DMS79 (cell line): Measurements from ENCODE around the gene ANKS1B.
"Not testable (repeated sequence)": the region's sequence is repeated elsewhere in the genome, so short reads cannot be mapped to it uniquely, and the experiment has no call there.

ENCODE experiments used
- DNase-seq: peaks from one replicate; lab custom pipeline; 2025; lab: John Stamatoyannopoulos, UW

Gene ANKS1B

DNA sequence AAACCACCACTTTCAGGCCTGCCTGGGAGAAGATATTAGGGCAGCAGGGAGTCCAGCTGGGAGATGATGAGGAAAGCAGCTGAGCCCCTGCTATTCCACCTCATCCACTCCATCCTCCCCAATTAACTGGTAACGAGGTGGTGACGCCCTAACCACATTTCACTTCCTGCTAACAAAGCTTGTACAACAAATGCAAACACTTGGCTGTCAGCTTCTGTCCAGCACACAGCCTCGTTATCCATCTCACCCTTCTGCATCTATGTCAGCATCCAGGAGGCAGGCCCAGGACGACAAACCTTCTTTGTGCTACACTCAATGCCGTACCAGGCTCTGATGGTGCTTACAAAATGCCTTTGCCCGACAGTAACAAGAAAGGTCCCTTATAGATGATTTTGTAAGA is 1114.2 kb downstream of the ANKS1B start:
- DNase-seq, result no peak

DNA sequence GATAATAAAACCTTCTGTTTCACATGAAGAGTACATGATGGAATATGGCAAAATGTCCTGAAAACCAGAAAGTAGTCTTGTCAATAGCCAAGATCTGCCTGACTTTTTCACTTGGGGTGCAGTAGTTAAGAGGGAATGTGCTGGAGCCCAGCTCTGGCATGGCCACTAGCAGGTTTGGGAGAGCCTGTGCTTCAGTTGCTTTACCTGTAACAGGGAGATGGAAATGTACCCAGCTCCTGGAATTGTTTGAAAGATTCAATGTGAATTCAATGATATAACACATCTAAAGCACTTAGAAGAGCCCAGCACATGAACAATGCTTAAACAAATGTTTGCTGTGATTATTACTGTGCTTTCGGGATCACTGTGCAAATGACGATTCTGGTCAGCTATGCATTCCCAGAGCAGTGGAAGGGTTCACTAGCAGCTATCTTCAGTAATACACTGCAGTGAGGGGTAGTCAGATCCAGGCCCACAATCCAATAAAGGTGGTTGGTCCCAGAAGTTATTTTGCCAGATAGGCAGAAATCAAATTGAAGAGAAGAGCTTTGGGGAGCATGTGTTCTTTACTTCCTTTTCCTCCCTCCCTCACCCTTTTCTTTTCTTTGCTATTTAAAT is 1114.7 kb downstream of the ANKS1B start:
- no peak for DNase-seq

DNA sequence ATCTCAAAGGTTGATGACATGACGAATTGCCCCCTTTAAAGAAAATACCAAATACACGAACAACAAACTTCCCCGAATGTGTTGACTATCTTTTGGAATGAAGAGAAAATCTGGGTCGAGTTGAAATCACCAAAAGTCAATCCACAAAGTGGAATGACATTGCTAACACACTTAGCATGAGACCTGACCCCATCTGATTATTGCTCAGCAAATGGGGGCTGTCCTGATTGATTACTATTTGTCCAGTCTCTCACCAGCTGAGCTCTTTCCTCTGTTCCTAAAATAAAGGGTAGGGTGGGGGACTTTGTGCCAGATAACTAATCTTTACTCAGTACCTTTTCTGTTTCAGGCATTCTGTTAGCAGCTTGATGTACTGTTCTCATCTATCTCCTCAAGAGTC is 1116.2 kb downstream of the ANKS1B start:
- no peak for DNase-seq

GRCh38 chr12:98868076-98868475 is 1116.7 kb downstream of the ANKS1B start:
- DNase-seq, result no peak

DNA sequence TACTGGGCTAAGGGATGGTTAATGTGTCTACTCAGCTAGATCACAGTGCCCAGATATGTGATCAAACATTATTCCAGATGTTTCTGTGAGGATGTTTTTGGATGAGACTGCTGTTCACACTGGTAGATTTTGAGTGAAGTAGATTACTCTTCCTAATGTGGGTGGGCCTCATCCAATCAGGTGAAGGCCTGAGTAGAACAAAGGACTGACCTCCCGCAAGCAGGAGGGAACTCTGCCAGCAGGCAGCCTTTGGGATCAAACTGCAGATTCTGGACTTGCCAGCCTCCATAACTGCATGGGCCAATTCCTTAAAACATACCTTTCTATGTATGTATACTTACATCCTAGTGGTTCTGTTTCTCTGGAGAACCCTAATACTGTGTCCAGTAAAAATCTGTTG is 1120.4 kb downstream of the ANKS1B start:
- DNase-seq, result no peak

- DNase-seq, result no peak
These were observed 1121.6 kb downstream of the ANKS1B start for GRCh38 chr12:98863167-98863566.

- no peak for DNase-seq
These were observed 1123.5 kb downstream of the ANKS1B start for GRCh38 chr12:98861251-98861650.

DNA sequence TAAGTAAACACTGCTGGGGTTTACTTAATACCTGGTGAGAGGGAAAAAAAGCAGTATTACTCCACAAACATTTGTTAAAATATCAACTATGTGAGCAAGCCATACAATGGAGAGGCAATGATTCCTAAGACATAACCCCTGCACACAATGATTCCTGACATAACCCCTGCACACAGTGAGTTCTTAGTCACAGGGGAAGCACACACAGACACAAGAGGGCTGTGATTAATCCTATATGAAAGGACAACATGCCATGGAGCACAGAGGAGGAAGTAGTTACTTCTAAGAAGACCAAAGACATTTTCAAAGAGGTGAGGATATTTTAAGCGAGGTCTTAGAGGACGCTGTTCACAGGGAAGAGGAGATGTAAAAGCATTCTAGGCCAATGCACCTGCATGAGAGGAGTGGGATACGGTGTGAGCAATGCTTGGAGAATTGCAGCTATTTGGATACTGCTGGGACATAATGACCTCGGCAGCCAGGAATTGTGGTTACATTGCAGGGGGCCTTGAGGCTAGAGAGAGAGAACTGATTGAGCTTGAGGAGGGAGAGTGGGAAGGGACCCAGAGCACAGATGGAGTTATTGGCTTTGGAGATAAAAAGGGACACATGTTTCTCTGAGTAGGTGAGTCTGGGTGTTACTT is 1127.7 kb downstream of the ANKS1B start:
- no peak for DNase-seq

DNA sequence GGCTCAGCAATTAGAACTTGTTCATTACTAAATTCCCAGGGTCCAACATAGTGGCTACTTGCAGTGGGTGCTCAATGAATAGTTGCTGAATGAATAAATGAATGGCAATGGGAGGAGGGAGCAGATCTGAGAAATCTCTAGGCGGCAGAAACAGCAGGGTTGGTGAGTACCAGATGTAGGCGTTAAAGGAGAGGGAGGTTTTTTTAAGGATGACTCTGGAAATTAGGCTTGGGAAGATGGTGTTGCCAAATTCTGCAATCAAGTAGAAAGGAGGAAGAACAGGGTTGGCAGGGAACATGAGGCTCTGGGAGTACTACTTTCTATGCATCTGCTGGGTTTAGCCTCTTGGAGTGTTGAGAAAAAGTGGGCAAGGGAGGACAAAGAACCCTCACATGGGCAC is 1132.6 kb downstream of the ANKS1B start:
- no peak for DNase-seq

GRCh38 chr12:98847242-98847641 is 1137.5 kb downstream of the ANKS1B start:
- no peak for DNase-seq

GRCh38 chr12:98845957-98846356 is 1138.8 kb downstream of the ANKS1B start:
- no peak for DNase-seq

DNA sequence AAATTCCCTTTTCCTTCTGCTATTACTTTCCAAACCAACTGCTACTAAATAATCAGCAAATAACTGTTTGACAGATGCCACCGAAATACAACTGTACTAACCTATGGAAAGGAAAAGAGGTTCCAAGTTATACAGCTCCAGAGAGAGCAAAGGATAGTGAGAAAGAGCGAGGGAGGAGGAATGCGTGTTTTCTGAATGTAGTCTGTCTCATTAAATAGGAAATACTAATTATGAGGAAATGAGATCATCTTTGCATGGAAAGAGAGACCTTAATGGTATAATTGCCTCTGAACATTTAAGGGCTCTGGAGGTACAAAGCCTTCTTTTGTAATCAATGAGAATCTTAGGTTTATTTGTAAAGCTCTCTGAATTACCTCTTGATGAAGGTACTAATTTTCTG is 1144.4 kb downstream of the ANKS1B start:
- DNase-seq, result no peak

GRCh38 chr12:98838231-98838647 is 1146.5 kb downstream of the ANKS1B start:
- no peak for DNase-seq

- not testable (repeated sequence) for DNase-seq
These were observed 1147.5 kb downstream of the ANKS1B start for GRCh38 chr12:98837134-98837752.

DNA sequence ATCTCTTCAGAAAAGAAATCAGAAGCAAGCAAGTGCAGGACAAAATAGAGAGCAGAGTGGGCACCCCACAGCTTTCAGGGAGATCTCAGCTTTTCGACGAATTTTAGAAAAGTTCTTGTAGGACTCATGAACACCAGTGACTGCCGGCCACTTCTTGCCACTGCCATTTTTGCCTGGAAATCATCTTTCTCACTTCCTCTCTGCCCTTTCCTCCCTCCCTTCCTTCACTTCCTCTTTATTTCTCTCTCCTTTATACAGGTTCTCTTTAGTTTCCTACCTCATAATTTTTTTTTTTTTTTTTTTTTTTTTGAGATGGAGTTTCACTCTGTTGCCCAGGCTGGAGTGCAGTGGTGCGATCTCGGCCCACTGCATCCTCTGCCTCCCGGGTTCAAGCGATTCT is 1154.1 kb downstream of the ANKS1B start:
- no peak for DNase-seq

DNA sequence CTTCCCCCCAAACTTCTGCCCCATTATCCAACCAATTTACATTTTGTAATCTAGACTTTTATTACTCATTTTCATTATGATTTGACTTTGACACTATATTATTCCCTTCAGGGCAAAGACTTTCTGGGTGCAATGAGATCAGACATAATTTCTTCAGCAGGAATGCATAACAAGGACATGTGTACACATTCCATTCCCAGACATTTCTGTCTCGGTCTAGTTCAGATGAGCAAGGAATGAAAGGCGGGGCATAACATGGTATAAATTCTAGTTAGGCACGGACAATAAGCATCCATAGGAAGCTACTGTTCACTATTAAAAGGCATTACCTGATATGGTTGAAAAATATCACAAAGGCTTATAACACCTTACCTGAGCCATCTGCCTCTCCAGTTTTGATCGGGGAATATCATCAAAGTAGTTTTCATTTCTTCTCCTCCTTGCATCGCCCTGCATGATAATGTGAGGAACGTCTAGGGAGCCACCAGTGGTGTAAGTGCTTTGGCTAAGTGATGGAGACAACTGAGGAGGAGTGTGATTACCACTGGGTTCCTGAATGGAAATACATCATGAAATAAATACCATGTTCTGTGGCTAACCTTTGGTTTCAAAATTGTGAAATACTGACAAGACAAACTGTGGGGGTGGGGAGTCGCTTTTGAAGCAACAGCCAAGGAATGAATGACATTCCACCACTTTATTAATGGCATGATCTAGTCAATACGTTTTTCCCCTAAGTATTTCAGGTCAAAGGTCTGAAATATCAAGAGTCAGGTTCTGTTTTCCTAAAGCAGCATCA is 1155.7 kb downstream of the ANKS1B start:
- no peak for DNase-seq

DNA sequence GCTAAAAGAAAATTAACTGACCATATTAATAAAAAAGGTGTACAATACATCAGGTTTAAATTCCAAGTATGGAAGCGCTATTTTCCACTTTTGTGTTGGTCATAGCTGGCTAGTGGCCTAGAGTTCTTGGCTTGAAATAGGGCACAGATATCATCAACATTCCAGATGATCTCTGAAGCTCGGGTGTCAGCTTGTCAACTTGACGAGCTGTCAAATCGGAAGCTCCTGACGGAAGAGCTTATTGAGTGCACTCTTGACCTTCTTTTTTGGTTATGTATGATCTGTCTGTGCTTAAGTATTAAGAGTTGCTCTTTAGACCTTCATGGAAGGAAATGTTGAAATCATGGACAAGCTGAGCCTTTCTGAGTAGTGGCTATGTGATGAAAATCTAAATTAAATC is 1161.7 kb downstream of the ANKS1B start:
- no peak for DNase-seq

DNA sequence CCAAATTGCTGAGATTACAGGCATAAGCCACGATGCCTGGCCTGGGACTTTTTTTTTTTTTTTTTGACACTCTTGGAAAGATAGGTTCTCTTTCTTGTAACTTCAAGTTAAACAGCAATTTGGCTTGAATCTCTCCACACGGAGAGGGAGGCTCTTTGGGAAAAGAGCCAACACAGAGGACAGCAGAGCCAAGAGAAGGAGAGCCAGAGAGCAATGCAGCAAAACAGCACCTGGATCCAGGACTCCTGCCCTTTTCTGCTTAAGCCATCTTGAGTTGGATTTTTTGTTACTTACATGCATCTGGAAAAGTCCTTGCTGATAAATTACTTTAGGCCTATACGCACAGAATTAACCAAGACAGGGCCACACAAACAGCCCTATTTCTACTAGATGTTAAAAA is 1162.9 kb downstream of the ANKS1B start:
- DNase-seq, result no peak

- no peak for DNase-seq
These were observed 1163.5 kb downstream of the ANKS1B start for GRCh38 chr12:98821232-98821631.

- DNase-seq, result no peak
These were observed 1164.8 kb downstream of the ANKS1B start for GRCh38 chr12:98819821-98820404.

- no peak for DNase-seq
These were observed 1165.7 kb downstream of the ANKS1B start for GRCh38 chr12:98819071-98819470.

DNA sequence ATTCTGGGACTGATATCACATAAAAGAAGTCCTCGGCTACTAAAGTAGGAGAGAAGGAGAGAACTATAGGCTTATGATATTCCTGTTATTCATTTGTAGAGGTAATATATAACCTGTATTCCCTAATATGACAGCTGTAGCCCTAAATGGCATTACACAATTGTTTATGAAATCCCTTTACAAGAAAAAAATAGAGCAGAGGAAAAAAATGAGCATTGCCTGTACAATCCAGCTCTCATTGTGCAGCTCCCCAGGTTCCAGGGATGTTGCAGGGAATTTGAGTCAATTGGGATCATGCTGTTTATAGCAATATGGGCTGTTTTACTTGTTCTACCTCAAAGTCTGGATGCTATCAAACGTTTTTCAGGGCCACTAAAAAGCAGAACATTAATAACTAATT is 1166.5 kb downstream of the ANKS1B start:
- DNase-seq, result no peak
